GM21381 (cell line): ENCODE results near the gene DNMBP.
"Not testable (repeated sequence)": the region's sequence is repeated elsewhere in the genome, so short reads cannot be mapped to it uniquely, and the experiment has no call there.

ENCODE experiments used
- ATAC-seq: cut with Tn5 transposase; IDR thresholded peaks from one replicate; pipeline ENCODE4 v1.9.1; 2021; ENCODE audit warnings: mild to moderate bottlenecking, moderate library complexity; ENCODE audit not compliant: unreplicated experiment

DNMBP gene

DNA sequence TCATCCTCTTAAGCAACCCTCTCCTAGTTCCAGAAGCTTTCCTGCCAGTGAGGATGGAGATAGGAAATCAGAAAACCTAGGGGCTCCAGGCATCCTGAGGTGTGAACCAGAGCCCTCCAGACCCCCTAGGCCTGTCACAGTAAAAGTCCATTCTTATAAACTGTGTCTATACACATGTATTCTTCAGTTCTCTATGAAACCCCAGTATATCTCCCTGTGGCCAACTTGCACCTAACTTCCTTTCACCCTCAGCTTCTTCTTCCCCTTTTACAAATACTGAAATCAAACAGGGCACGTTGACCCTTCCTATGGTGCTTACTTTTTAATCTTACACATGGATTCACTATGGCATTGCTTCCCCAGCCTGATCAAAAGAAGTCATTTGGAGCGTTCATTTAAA, 168.9 kb downstream of the DNMBP start:
- ATAC-seq: not testable (repeated sequence)

DNA sequence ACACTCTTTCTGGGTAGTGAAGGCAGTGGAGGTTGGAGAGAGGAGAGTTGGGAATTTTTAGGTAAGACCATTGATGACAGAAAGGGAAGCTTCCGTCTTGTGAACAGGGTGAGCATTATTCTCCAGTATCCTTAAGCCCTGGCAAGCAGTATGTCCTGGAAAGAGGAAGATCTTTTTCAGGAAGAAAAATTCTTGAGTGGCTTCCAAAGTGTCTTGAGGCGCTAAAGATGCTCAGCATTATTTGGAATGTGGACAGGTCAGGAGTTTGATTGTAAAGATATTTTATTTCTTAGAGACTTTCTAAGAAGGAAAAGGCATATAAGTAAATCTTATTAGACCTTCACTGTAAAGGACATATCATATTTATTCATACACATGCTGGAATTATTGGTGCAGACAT, 173.0 kb downstream of the DNMBP start:
- no peak for ATAC-seq

DNA sequence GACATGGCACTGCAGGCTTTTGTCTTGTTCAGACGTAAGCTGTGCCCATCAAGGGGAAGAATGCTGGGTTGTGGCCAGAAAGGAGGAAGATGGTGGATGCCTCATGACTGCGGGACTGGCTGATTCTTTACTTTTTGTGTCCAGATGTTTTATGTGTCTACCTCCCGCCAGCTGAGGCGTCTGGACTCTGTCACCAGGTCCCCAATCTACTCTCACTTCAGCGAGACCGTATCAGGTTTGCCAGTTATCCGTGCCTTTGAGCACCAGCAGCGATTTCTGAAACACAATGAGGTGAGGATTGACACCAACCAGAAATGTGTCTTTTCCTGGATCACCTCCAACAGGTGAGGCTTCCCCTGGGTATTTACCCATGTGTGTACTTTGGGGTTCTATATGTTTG, 173.8 kb downstream of the DNMBP start:
- no peak for ATAC-seq

DNA sequence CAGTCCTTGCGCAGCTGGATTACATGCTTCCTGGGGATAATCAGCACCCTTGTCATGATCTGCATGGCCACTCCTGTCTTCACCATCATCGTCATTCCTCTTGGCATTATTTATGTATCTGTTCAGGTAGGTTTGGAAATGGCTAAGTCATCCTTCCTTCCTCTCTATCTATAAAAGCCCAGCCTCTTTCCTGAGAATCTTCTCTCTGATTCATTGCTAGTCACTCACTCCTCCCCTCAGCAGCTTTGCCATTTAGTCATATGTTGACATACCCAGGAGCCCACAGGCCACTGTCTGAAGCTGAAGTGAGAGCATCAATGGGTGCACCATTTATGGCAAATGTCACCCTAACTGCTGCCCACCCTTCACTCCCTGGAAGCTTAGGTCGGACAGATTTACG, 175.3 kb downstream of the DNMBP start:
- ATAC-seq: no peak

DNA sequence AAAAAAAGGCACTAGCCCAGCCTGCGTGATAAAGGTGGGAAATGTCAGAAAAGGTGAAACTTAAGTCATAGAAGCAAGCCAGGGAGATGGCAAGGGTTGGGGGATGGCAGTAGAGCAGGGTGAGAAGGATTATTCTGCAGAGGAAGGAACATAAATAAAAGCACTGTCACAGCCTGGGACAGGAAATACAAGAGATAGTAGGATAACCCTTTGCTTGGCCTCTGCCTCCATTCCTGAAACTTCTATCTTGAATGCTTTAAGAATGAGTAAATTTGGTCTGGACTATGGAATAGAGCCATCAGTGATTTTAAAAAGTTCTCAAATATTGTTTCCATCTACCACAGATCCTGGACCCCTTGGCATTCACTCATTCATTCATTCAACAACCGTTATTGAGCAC, 177.3 kb downstream of the DNMBP start:
- no peak for ATAC-seq

DNA sequence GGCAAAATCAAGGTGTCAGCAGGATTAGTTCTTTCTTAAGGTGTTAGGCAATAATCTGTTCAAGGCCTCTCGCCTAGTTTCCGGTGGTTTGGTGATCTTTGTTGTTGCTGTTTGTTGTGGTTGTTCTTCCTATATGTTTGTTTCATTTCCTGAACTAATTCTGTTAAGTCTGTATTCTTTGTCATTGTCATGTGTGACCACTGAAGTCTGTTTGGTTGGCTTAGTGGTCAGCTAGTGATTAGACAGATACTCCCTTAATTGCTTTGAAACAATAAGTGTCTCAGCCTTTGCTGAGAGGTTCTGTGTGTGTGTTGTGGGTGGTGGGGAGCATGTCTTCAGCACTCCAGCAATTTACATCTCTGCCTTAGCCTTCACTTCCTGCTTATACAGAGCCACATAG, 181.3 kb downstream of the DNMBP start:
- no peak for ATAC-seq

DNA sequence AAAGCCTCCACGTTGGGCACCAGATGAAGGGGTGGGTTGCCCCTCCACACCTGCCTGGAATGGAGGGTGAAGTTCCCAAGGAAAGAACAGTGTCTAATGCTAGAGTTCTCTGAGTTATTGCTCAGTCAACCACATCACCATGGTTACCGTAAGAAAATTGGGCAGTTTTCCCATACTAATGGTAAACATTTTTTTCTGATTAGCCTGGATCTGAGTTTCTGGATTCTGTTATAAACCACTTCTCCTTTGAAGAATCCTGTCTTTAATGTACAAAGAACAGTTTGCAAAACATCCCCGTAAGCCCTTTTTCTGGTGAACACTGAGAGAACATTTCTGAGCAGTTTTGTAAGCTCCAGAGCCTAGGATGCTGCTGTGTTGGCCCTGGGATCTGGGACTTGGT, 181.8 kb downstream of the DNMBP start:
- no peak for ATAC-seq
